Aorta (tissue), 5 donors: ENCODE data around the gene INSIG2. TPM values are rescaled to one million over a fixed set of nuclear protein-coding genes. Genes with fewer than 3 reads are reported as not detected.

Experiments
- ATAC-seq: fragments of 200-7000 bp; cut with Tn5 transposase; one replicate; pipeline ENCODE4 v1.9.1; 2022; ENCODE audit warnings: moderate library complexity; ENCODE audit not compliant: low FRiP score
- DNase-seq, 2 donors: peaks; one replicate each; pipeline ENCODE4 v3.0.0-alpha.2; 2020
- H3K27ac ChIP-seq, 2 donors: one replicate each; pipeline ENCODE4 v1.5.1; 2013; ENCODE audit warnings: low read length in 2 of 2, mild to moderate bottlenecking in 2 of 2, moderate library complexity in 2 of 2, control low read depth in 1 of 2, inconsistent platforms in 1 of 2, low read depth in 1 of 2
- H3K27me3 ChIP-seq, 2 donors: one replicate each; pipeline ENCODE4 v1.6.1; 2013; ENCODE audit warnings: control low read depth in 1 of 2, low read length in 1 of 2, mild to moderate bottlenecking in 1 of 2, moderate library complexity in 1 of 2; ENCODE audit not compliant: insufficient read depth in 2 of 2, control insufficient read depth in 1 of 2
- H3K36me3 ChIP-seq, 2 donors: one replicate each; pipeline ENCODE4 v1.6.1; 2013; ENCODE audit warnings: control low read depth in 1 of 2, low read length in 1 of 2, mild to moderate bottlenecking in 1 of 2; ENCODE audit not compliant: insufficient read depth in 2 of 2, control insufficient read depth in 1 of 2
- H3K4me1 ChIP-seq, 2 donors: one replicate each; pipeline ENCODE4 v1.6.1; 2013; ENCODE audit warnings: low read length in 2 of 2, control low read depth in 1 of 2, mild to moderate bottlenecking in 1 of 2, moderate library complexity in 1 of 2; ENCODE audit not compliant: insufficient read depth in 2 of 2, control insufficient read depth in 1 of 2
- H3K4me3 ChIP-seq, 2 donors: one replicate each; pipeline ENCODE4 v1.5.1; 2013; ENCODE audit warnings: low read length in 2 of 2, control low read depth in 1 of 2, mild to moderate bottlenecking in 1 of 2
- H3K9me3 ChIP-seq: one replicate; pipeline ENCODE4 v1.6.1; 2013; ENCODE audit warnings: mild to moderate bottlenecking, low read length; ENCODE audit not compliant: control insufficient read depth
- WGBS, 2 donors: extraction: QIAGEN DNeasy Blood & Tissue Kit; methylation state at CpG; one replicate each; pipeline ENCODE4 v1.1.7; 2013; 5-methylcytosine and 5-hydroxymethylcytosine counted together
- intact Hi-C, 2 donors: fragments of 100-400 bp; cut with DNase I; formaldehyde crosslinking; loops; one replicate each; pipeline versions ENCODE4 v1.14.2 to v1.15.0; 2022
- polyA plus RNA-seq, 2 donors: library from polyadenylated mRNA; stranded (reverse); fragments of 200-250 nt; gene quantifications; one replicate each; pipeline ENCODE4 v1.2.3, GENCODE V29; 2013
- total RNA-seq, 2 donors: library from RNA; stranded (reverse); fragmentation: NEBNext Ultra II Directional; extraction: Animal tissue kit (Norgen Biotek cat#: 25700); gene quantifications; one replicate each; pipeline ENCODE4 v1.2.1, GENCODE V29; 2021
- donor health status: healthy with polysubstance abuse.
- donor health status: Bipolar disorder and iron deficiency.
- donor health status: DM: no; HTN: no; CAD: no.
- donor health status: DM: no; HTN: no; CAD: no.
- donor health status: DM: yes; HTN: yes; CAD: no.

INSIG2 gene
- total and polyA plus RNA-seq, 4 donors: 34.2 to 44.5 (median 39.2) TPM

GRCh38 chr2:118122594-118123281 lies 34.5 kb downstream of the INSIG2 start:
- no peak for DNase-seq
- intact Hi-C loops: loop anchor here in 1 of 2 donors (2.0 to 5.0 kb wide), 2 partner anchors 34 to 65 kb away; partner anchors contain the start of gene INSIG2
- Histone ChIP-seq H3K4me1 (peaks cover 0 to 6% of the 10 kb centered on the region in 2 donors), H3K27ac (peak overlapping the region; percentile 36 to 68), H3K27me3 (no peaks in the 10 kb centered on the region), H3K36me3 (no peaks in the 10 kb centered on the region), H3K9me3 (no peaks in the 10 kb centered on the region), H3K4me3 (no peak overlapping the region)
- ATAC-seq: peak; percentile 61
- 79 to 84% methylated on average over 2 of the region's 2 CpGs for WGBS, 2 donors

GRCh38 chr2:118123561-118124232 lies 35.4 kb downstream of the INSIG2 start:
- no peak overlapping the region for H3K4me3 ChIP-seq
- ATAC-seq (peak; percentile 65), DNase-seq (peak; percentile 60 to 76)
- no peaks in the 10 kb centered on the region for H3K27me3 ChIP-seq
- H3K9me3 ChIP-seq: no peaks in the 10 kb centered on the region
- WGBS, 2 donors: 34 to 38% methylated on average over 3 of the region's 3 CpGs
- no peaks in the 10 kb centered on the region for H3K36me3 ChIP-seq
- peaks cover 0 to 6% of the 10 kb centered on the region in 2 donors for H3K4me1 ChIP-seq
- H3K27ac ChIP-seq: peak overlapping the region in 1 of 2 donors; percentile 69
- intact Hi-C loops: loop anchor here in 1 of 2 donors (2.0 to 5.0 kb wide), 2 partner anchors 35 to 64 kb away; partner anchors contain the start of gene INSIG2

- 74 to 81% methylated on average over 8 of the region's 8 CpGs for WGBS, 2 donors
- H3K4me3 ChIP-seq: no peak overlapping the region
- H3K9me3 ChIP-seq: no peaks in the 10 kb centered on the region
- H3K27me3 ChIP-seq: no peaks in the 10 kb centered on the region
- DNase-seq (peak in 1 of 2 donors; percentile 53), ATAC-seq (no peak)
- intact Hi-C loops: loop anchor here in 1 of 2 donors (5.0 kb wide), 1 partner anchor 63 kb away; no protein-coding TSS in a partner anchor
- H3K4me1 ChIP-seq: peaks cover 0 to 5% of the 10 kb centered on the region in 2 donors
- H3K27ac ChIP-seq: peak overlapping the region in 1 of 2 donors; percentile 75
- no peaks in the 10 kb centered on the region for H3K36me3 ChIP-seq
These were observed 36.1 kb downstream of the INSIG2 start for GRCh38 chr2:118124288-118124891.

GRCh38 chr2:118127250-118127649 lies 39.0 kb downstream of the INSIG2 start:
- WGBS, 2 donors: 82 to 84% methylated on average over 5 of the region's 5 CpGs
- intact Hi-C loops: no loop called here
- Histone ChIP-seq H3K4me3 (no peak overlapping the region), H3K4me1 (peaks cover 0 to 3% of the 10 kb centered on the region in 2 donors), H3K36me3 (no peaks in the 10 kb centered on the region), H3K9me3 (no peaks in the 10 kb centered on the region), H3K27me3 (no peaks in the 10 kb centered on the region), H3K27ac (no peak overlapping the region)
- no peak for ATAC-seq
- DNase-seq: no peak

GRCh38 chr2:118128826-118129225 lies 40.6 kb downstream of the INSIG2 start:
- 56 to 59% methylated on average over 3 of the region's 3 CpGs for WGBS, 2 donors
- Histone ChIP-seq H3K9me3 (no peaks in the 10 kb centered on the region), H3K27me3 (no peaks in the 10 kb centered on the region), H3K4me3 (no peak overlapping the region), H3K27ac (no peak overlapping the region), H3K36me3 (no peaks in the 10 kb centered on the region), H3K4me1 (no peaks in the 10 kb centered on the region)
- intact Hi-C loops: no loop called here
- ATAC-seq (no peak), DNase-seq (no peak)

- no peak overlapping the region for H3K4me3 ChIP-seq
- no peaks in the 10 kb centered on the region for H3K27me3 ChIP-seq
- ATAC-seq (no peak), DNase-seq (no peak)
- H3K36me3 ChIP-seq: no peaks in the 10 kb centered on the region
- no peaks in the 10 kb centered on the region for H3K9me3 ChIP-seq
- intact Hi-C loops: no loop called here
- no peak overlapping the region for H3K27ac ChIP-seq
- no peaks in the 10 kb centered on the region for H3K4me1 ChIP-seq
- 86 to 88% methylated on average over 7 of the region's 7 CpGs for WGBS, 2 donors
These were observed 42.1 kb downstream of the INSIG2 start for GRCh38 chr2:118130385-118130784.

- 64 to 67% methylated on average over 4 of the region's 4 CpGs for WGBS, 2 donors
- no peaks in the 10 kb centered on the region for H3K36me3 ChIP-seq
- no peak overlapping the region for H3K27ac ChIP-seq
- intact Hi-C loops: no loop called here
- DNase-seq (no peak), ATAC-seq (no peak)
- no peaks in the 10 kb centered on the region for H3K4me1 ChIP-seq
- H3K27me3 ChIP-seq: no peaks in the 10 kb centered on the region
- H3K9me3 ChIP-seq: no peaks in the 10 kb centered on the region
- H3K4me3 ChIP-seq: no peak overlapping the region
These were observed 43.5 kb downstream of the INSIG2 start for GRCh38 chr2:118131771-118132170.

- no peak for DNase-seq
- WGBS, 2 donors: 72 to 77% methylated on average over 2 of the region's 2 CpGs
- H3K4me1 ChIP-seq: no peaks in the 10 kb centered on the region
- H3K27me3 ChIP-seq: no peaks in the 10 kb centered on the region
- no peak overlapping the region for H3K27ac ChIP-seq
- no peak for ATAC-seq
- no peaks in the 10 kb centered on the region for H3K9me3 ChIP-seq
- intact Hi-C loops: no loop called here
- no peak overlapping the region for H3K4me3 ChIP-seq
- H3K36me3 ChIP-seq: no peaks in the 10 kb centered on the region
These were observed 45.6 kb downstream of the INSIG2 start for GRCh38 chr2:118133916-118134315.
